Stimulated activated CD4-positive, alpha-beta T cell treated with anti-CD3 and anti-CD28 coated beads, TNF-alpha, amount 100 ng/mL, for 48 hours (primary cell): ENCODE data around the gene PTRH2.
"Not testable (repeated sequence)": the region's sequence is repeated elsewhere in the genome, so short reads cannot be mapped to it uniquely, and the experiment has no call there.

Experiments used
- DNase-seq, 3 donors: peaks; one replicate each; pipeline ENCODE4 v3.0.0-alpha.2; 2020; ENCODE audit warnings: low read depth in 3 of 3

PTRH2 gene

DNA sequence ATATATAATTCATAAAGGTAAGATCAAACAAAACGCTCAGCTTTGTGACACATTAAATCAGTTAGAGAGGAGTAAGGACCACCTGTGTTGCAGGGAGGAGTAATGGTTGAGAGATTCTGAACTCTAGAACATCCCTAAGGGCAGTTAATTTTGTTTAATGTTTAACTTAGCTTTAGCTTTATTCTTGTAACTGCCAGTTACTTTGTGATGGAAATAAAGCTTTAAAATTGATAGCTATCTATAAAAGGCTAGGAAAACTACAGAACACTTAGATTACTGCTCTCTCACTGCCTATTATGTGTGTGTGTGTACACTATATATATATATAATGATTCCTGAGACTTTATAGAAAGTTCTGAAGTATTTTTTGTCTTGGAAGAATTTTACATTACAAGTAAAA, 37.8 kb downstream of the PTRH2 start:
- DNase-seq, result no peak

DNA sequence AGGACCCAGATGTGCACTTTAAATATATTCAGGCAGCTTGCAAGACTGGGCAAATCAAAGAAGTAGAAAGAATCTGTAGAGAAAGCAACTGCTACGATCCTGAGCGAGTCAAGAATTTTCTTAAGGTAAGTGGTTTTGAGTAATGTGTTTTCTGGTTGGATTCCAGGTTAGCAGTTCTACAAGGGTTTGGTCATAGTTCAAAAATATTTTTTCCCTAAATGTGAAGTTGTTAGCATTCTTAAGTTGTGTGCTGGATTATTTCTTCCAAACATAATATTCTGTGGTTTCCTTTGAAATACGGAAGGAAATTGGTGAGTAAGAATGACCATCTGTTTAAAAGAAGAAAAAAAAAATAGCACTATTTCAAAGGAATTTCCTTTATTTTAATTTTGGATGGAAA, 38.4 kb downstream of the PTRH2 start:
- DNase-seq, result no peak

DNA sequence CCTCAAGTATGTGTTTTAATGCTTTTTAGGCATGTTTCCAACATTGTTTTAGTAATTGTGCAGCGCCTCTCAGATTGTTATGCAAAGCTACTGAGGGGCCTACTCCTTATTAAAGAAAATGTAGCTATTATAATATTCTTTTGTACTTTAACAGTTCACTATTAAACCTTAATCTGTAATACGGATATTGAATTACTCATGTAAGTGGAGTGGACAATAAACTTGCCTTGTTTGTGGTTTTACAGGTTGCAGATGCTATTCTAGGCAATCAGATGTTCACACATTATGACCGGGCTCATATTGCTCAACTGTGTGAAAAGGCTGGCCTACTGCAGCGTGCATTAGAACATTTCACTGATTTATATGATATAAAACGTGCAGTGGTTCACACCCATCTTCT, 41.0 kb downstream of the PTRH2 start:
- DNase-seq, result no peak

DNA sequence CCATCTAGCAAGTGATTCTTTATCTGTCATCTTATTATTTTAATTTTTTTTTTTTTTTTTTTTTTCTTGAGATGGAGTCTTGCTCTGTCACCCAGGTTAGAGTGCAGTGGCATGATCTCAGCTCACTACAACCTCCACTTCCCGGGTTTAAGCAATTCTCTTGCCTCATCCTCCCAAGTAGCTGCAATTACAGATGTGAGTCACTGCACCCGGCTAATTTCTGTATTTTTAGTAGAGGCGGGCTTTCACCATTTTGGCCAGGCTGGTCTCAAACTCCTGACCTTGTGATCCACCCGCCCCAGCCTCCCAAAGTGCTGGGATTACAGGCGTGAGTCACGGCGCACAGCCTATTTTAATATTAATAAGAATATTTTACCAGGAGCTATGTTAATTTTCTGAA, 50.6 kb downstream of the PTRH2 start:
- not testable (repeated sequence) for DNase-seq

DNA sequence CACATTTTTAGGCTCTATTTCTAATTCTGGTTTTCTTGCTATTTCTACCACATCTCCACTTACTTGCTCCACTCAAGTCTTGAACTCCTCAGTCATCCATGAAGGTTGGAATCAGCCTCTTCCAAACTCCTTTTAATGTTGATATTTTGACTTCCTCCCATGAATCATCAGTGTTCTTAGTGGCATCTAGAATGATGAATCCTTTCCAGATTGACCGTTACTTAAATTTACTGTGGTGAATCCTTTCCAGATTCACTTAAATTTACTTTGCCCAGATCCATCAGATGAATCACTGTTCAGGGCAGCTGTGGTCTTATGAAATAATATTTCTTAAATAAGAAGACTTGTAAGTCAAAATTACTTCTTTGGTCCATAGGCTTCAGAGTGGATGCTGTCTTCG, 55.1 kb downstream of the PTRH2 start:
- DNase-seq, result no peak

DNA sequence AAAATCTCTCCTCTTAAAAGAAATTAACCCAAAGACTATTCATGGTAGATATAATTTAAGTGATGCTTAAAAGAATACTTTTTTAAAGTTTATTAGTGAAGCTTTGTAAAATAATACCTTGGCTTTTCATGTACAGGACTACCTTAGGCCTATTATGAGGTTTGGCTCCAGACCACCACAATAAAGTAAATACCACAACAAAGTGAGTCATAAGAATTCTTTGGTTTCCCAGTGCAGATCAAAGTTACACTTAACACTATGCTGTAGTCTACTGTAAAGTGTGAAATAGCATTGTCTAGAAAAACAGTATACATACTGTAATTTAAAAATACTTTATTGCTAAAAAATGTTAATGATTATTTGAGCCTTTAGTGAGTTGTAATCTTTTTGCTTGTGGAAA, 55.9 kb downstream of the PTRH2 start:
- DNase-seq, result no peak

DNA sequence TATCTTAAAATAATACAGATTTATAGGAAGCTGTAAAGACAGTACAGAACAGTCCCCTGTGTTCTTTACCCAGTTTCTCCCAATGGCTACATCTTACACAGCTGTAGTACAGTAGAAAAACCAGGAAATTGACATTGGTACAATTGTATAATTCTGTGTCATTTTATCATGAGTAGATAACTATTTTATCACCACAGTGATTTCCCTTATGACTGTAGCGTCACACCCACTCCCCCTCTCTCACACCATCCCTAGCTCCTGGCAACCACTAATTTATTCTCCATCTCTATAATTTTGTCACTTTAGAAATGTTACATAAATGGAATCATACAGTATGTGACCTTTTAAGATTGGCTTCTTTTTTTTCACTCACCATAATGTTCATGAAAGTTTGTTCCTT, 56.6 kb downstream of the PTRH2 start:
- DNase-seq, result no peak

DNA sequence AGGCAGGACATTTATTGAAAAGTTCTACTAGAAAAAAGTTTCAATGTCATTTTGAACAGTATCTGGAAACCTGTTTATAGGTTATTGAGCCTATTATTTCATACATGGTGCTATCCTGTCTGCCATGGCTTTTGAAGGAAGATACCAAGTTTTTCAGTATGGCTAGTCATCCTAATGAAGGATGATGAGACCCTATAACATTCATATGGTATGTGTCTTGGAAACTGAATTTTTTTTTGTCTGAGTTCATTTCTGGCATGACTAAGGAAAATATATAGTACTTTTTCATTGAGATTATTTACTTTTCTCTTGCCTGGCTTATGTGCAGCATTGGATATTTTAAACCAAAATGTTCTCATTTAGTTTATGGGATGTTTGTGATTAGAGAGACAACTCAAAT, 57.3 kb downstream of the PTRH2 start:
- DNase-seq, result no peak
